ENCODE measurements around the gene COL4A6. TPM values are rescaled to one million over a fixed set of nuclear protein-coding genes. Genes with fewer than 3 reads are reported as not detected.

COL4A6 gene
- total and polyA plus RNA-seq, 10 of the 15 experiments (the other 5 are each of a cell fraction or from before 2014, with no cell fraction given): 0.02 to 0.56 (median 0.05) TPM; not detected in 3

GRCh38 chrX:108157628-108158027 lies 280.6 kb downstream of the COL4A6 start (continued):
- TF ChIP-seq SUPT20H (IDR thresholded peaks at IDR 0.05; ENCODE audit: borderline replicate concordance, control insufficient read depth, low read depth, low read length) (no peak), PRDM15 (CRISPR knock-in tag; IDR thresholded peaks at IDR 0.05) (no peak)

- H3K9me3 ChIP-seq (replicated peaks; ENCODE audit: control insufficient read depth, insufficient read depth, low read length): no peaks in the 10 kb centered on the region
- ChIA-PET CTCF (interaction anchor here (1.7 kb wide), 1 partner anchor 18 kb away, joined by 5 read pairs; no protein-coding TSS in a partner anchor), SMC1A (ENCODE audit: uncharacterized antibody, unreplicated experiment) (no interaction called here), RAD21 (ENCODE audit: unreplicated experiment) (no interaction called here), POLR2A (no interaction called here)
- no peak overlapping the region for H3K9ac ChIP-seq (ENCODE audit: control insufficient read depth, insufficient read depth, low read length)
- in situ Hi-C loops (cut with MboI): no loop called here
- H3K27me3 ChIP-seq (replicated peaks in 1 of 2; ENCODE audit: control insufficient read depth in 2 of 2, insufficient read depth in 2 of 2, low read length in 1 of 2): no peaks in the 10 kb centered on the region; a peak in 1 of 4 replicates
- DNase-seq (ENCODE audit: low read depth, low spot score) (no peak), ATAC-seq (no peak), FAIRE-seq (no peak)
- H3K4me1 ChIP-seq (ENCODE audit: control insufficient read depth, insufficient read depth, low read length): no peaks in the 10 kb centered on the region
- no peak overlapping the region for H3K4me3 ChIP-seq
- no peaks in the 10 kb centered on the region for H3K36me3 ChIP-seq (ENCODE audit: control insufficient read depth in 2 of 2, insufficient read depth in 2 of 2, low read length in 1 of 2)
- H2AFZ ChIP-seq (ENCODE audit: control insufficient read depth, low read depth, low read length): no peak overlapping the region
- WGBS (ENCODE audit: insufficient coverage, insufficient replicate concordance, low lambda C conversion rate, missing lambda C conversion rate): 47% methylated on average over 8 of the region's 8 CpGs
- no peak overlapping the region for H3K27ac ChIP-seq (ENCODE audit: control insufficient read depth, insufficient read depth)
- intact Hi-C loops (cut with micrococcal nuclease; ENCODE audit: unreplicated experiment): no loop called here
- no peak overlapping the region for H3K4me2 ChIP-seq (ENCODE audit: control insufficient read depth, insufficient read depth)
- TF ChIP-seq SPI1 (IDR thresholded peaks at IDR 0.05; ENCODE audit: borderline replicate concordance, insufficient read depth, low read depth, low read length) (no peak), ZBTB11 (CRISPR knock-in tag; IDR thresholded peaks at IDR 0.05) (no peak), SIN3A (IDR thresholded peaks at IDR 0.05; ENCODE audit: low read depth, low read length) (no peak), BACH1 (IDR thresholded peaks at IDR 0.05; ENCODE audit: borderline replicate concordance) (no peak), ZNF622 (IDR thresholded peaks at IDR 0.05) (no peak), RAD21 (IDR thresholded peaks at IDR 0.05; ENCODE audit: insufficient read depth, low read depth, low read length) (no peak), CTCF (IDR thresholded peaks at IDR 0.05 in 2 of 3, conservative IDR thresholded peaks at IDR 0.05 in 1 of 3; ENCODE audit: control insufficient read depth in 2 of 3, extremely low read depth in 1 of 3, insufficient read depth in 1 of 3, low read depth in 3 of 3, low read length in 3 of 3) (no peak), SUPT20H (IDR thresholded peaks at IDR 0.05; ENCODE audit: borderline replicate concordance, control insufficient read depth, low read depth, low read length) (no peak), CBX5 (IDR thresholded peaks at IDR 0.05; ENCODE audit: low read depth) (no peak), ATF2 (IDR thresholded peaks at IDR 0.05; ENCODE audit: low read length) (no peak)
- no peaks in the 10 kb centered on the region for H3K79me2 ChIP-seq (ENCODE audit: control insufficient read depth, insufficient read depth, low read length)
- BruUV-seq (replicated peaks): no TSS peak
- no peaks in the 10 kb centered on the region for H4K20me1 ChIP-seq (ENCODE audit: control insufficient read depth, insufficient read depth)
Measured at GRCh38 chrX:108156934-108157466, 281.2 kb downstream of the COL4A6 start.
